Measurements from ENCODE around the gene RUNX2.

- TF ChIP-seq POLR2AphosphoS5 (IDR thresholded peaks at IDR 0.05; ENCODE audit: low read depth, low read length), result no peak
- no peak for TF ChIP-seq RAD21 (IDR thresholded peaks at IDR 0.05; ENCODE audit: low read length)
- no peak for TF ChIP-seq CTCF (IDR thresholded peaks at IDR 0.05)
- no peak for TF ChIP-seq SIN3A (IDR thresholded peaks at IDR 0.05; ENCODE audit: borderline replicate concordance, low read depth, low read length)
- TF ChIP-seq CHD2 (IDR thresholded peaks at IDR 0.05; ENCODE audit: low read length, partially characterized antibody), result no peak
- no peak for TF ChIP-seq FOXJ3 (CRISPR knock-in tag; IDR thresholded peaks at IDR 0.05)
- no peak for TF ChIP-seq SMC3 (IDR thresholded peaks at IDR 0.05; ENCODE audit: low read depth, low read length)
- TF ChIP-seq NFIC (IDR thresholded peaks at IDR 0.05; ENCODE audit: borderline replicate concordance), result no peak
- TF ChIP-seq RXRA (IDR thresholded peaks at IDR 0.05; ENCODE audit: borderline replicate concordance, low read depth), result no peak
- TF ChIP-seq PBX3 (IDR thresholded peaks at IDR 0.05), result peak; percentile 56; the same call in 1 of the 2 replicates
Measured at GRCh38 chr6:45483501-45483900, 155.4 kb downstream of the RUNX2 start.
